Measurements from ENCODE around the gene EXOC4.

The EXOC4 gene

GRCh38 chr7:134083766-134084487 lies 831.0 kb downstream of the EXOC4 start:
- no peaks in the 10 kb centered on the region for H3K36me3 ChIP-seq (ENCODE audit: low read depth)
- H3K27ac ChIP-seq (ENCODE audit: poor library complexity, severe bottlenecking): no peak overlapping the region
- no peak for TF ChIP-seq CTCF (IDR thresholded peaks at IDR 0.05; ENCODE audit: poor library complexity, severe bottlenecking)
- H3K9me3 ChIP-seq (ENCODE audit: severe bottlenecking): peaks cover 7% of the 10 kb centered on the region
- ATAC-seq (ENCODE audit: low read depth) (peak; percentile 40; the same call in 2 of the 3 replicates), DNase-seq (ENCODE audit: low spot score) (no peak)
- H3K4me1 ChIP-seq (ENCODE audit: insufficient read depth, poor library complexity, severe bottlenecking): no peaks in the 10 kb centered on the region
- H3K27me3 ChIP-seq (ENCODE audit: insufficient read depth, poor library complexity, severe bottlenecking): no peaks in the 10 kb centered on the region
- H3K4me3 ChIP-seq (ENCODE audit: severe bottlenecking): no peak overlapping the region

GRCh38 chr7:134084488-134085144 lies 831.7 kb downstream of the EXOC4 start:
- no peak for DNase-seq (ENCODE audit: low spot score)
- H3K27me3 ChIP-seq (ENCODE audit: insufficient read depth, poor library complexity, severe bottlenecking): no peaks in the 10 kb centered on the region
- H3K27ac ChIP-seq (ENCODE audit: poor library complexity, severe bottlenecking): no peak overlapping the region
- ATAC-seq (ENCODE audit: low read depth): no peak
- H3K4me3 ChIP-seq (ENCODE audit: severe bottlenecking): no peak overlapping the region
- peaks cover 13% of the 10 kb centered on the region for H3K9me3 ChIP-seq (ENCODE audit: severe bottlenecking)
- no peaks in the 10 kb centered on the region for H3K4me1 ChIP-seq (ENCODE audit: insufficient read depth, poor library complexity, severe bottlenecking)
- no peak for TF ChIP-seq CTCF (IDR thresholded peaks at IDR 0.05; ENCODE audit: poor library complexity, severe bottlenecking)
- H3K36me3 ChIP-seq (ENCODE audit: low read depth): no peaks in the 10 kb centered on the region

- Histone ChIP-seq H3K4me3 (ENCODE audit: severe bottlenecking) (no peak overlapping the region), H3K9me3 (ENCODE audit: severe bottlenecking) (peaks cover 15% of the 10 kb centered on the region), H3K36me3 (ENCODE audit: low read depth) (no peaks in the 10 kb centered on the region), H3K27ac (ENCODE audit: poor library complexity, severe bottlenecking) (no peak overlapping the region), H3K4me1 (ENCODE audit: insufficient read depth, poor library complexity, severe bottlenecking) (no peaks in the 10 kb centered on the region), H3K27me3 (ENCODE audit: insufficient read depth, poor library complexity, severe bottlenecking) (no peaks in the 10 kb centered on the region)
- no peak for TF ChIP-seq CTCF (IDR thresholded peaks at IDR 0.05; ENCODE audit: poor library complexity, severe bottlenecking)
- DNase-seq (ENCODE audit: low spot score) (no peak), ATAC-seq (ENCODE audit: low read depth) (no peak)
Observed at GRCh38 chr7:134085311-134085710, 832.4 kb downstream of the EXOC4 start.

GRCh38 chr7:134086998-134087735 lies 834.3 kb downstream of the EXOC4 start:
- no peak for ATAC-seq (ENCODE audit: low read depth)
- TF ChIP-seq CTCF (IDR thresholded peaks at IDR 0.05; ENCODE audit: poor library complexity, severe bottlenecking): no peak
- Histone ChIP-seq H3K4me3 (ENCODE audit: severe bottlenecking) (no peak overlapping the region), H3K36me3 (ENCODE audit: low read depth) (no peaks in the 10 kb centered on the region), H3K27ac (ENCODE audit: poor library complexity, severe bottlenecking) (no peak overlapping the region), H3K9me3 (ENCODE audit: severe bottlenecking) (peaks cover 15% of the 10 kb centered on the region), H3K27me3 (ENCODE audit: insufficient read depth, poor library complexity, severe bottlenecking) (no peaks in the 10 kb centered on the region), H3K4me1 (ENCODE audit: insufficient read depth, poor library complexity, severe bottlenecking) (no peaks in the 10 kb centered on the region)
- DNase-seq (ENCODE audit: low spot score): no peak

All from RWPE2 (cell line).